ENCODE data around the gene ATP6V0C.

GRCh38 chr16:2520784-2521531 is 7.2 kb downstream of the ATP6V0C start:
- no peak for TF ChIP-seq CTCF (conservative IDR thresholded peaks at IDR 0.05; ENCODE audit: low read length)
- no peak for TF ChIP-seq EZH2phosphoT487 (IDR thresholded peaks at IDR 0.05; ENCODE audit: borderline replicate concordance)
